ENCODE data around the gene VAMP1.
"Not testable (repeated sequence)": the region's sequence is repeated elsewhere in the genome, so short reads cannot be mapped to it uniquely, and the experiment has no call there.

The VAMP1 gene

DNA sequence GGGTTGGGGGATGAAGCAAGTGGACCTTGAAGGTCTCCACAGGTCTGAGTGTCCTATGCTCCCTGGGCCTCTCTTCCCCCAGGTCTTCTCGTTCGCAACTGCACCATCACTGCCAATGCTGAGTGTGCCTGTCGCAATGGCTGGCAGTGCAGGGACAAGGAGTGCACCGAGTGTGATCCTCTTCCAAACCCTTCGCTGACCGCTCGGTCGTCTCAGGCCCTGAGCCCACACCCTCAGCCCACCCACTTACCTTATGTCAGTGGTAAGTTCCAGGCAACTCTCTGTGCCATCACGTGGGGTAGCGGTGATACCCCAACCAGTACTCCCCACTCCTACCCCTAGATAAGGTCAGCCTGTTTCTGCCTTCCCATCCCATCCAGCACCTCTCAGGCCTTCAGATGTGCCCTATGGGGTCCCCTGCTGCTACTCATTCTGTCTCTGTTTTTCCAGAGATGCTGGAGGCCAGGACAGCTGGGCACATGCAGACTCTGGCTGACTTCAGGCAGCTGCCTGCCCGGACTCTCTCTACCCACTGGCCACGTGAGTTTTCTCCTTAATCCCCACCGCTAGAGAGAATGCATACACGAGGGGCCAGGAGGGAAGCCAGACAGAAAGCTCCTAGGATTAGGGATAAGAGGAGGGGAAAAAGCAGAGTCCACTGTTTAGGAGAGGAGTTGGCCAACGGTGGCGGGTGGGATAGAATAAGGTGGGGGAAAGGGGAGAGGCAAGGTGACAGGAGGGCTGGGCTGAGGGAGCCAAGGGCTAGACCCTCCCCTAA is 20.2 kb downstream of the VAMP1 start:
- no peak for DNase-seq

GRCh38 chr12:6444704-6445688 is 25.5 kb downstream of the VAMP1 start, which contains the start of gene CD27:
Gene CD27, plus strand, starts transcription at chr12:6444955. Its CDS starts 141 bp downstream, at chr12:6445096.
- no peak for DNase-seq

- no peak for DNase-seq
These were observed 26.4 kb downstream of the VAMP1 start for GRCh38 chr12:6444031-6444430.

DNA sequence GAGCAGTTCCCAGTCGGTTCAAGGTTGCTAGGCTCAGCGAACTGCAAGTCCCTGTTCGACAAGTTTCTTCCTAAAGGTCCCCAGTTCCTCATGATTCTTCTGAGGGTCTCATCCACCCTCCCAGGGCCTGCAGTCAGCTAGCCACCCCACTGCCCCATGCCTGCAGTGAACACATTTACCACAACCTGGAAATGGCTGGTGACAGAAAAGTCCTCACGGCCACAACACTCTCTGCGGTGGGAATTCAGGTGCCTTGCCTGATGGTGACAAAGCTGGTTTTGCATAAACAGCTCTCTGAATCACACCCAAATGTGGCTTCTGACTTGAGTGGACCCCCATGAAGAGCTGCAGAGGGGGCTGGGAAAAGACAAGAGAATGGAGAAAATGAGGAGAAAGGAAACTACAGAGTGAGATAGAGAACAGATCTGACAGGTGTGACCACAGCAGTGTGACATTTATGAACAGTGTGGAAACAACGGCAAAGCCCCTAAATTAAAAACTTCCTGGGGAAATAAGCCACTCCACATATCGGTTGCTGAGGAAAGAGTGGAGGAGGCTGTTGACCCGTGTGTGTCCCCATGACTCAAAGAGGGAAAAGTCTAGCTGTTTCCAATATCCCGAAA is 27.0 kb downstream of the VAMP1 start:
- DNase-seq = peak; percentile 36

DNA sequence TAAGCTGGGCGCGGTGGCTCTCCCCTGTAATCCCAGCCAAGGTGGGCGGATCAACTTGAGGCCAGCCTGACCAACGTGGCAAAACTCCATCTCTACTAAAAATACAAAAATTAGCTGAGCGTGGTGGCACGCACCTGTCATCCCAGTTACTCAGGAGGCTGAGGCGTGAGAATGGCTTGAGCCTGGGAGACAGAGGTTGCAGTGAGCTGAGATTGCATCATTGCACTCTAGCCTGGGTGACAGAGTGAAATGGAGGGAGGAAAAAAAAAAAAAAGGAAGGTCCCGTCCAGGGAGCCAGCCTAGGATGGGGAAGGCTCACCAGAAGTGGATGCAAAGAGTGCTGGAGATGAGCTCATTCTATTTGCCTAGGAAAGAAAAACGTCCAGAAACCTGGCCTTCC is 27.6 kb downstream of the VAMP1 start:
- no peak for DNase-seq

DNA sequence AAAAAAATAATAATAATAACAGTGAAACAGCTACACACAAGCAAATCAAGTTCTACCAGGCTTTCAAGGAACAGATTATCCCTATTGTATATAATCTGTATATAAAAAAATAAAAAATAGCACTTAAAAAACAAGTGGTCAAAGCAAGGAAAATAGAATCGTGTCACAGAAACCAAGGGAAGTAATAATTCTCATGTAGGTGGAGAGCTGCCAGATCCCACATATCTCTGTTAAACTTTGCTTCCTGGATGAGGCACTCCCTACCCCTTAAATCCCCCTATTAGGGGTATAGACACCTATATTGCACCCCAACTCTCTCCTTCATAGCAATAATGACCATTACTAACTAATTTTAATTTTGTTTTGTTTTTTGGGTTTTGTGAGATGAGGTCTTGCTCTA is 30.1 kb downstream of the VAMP1 start:
- DNase-seq = no peak

DNA sequence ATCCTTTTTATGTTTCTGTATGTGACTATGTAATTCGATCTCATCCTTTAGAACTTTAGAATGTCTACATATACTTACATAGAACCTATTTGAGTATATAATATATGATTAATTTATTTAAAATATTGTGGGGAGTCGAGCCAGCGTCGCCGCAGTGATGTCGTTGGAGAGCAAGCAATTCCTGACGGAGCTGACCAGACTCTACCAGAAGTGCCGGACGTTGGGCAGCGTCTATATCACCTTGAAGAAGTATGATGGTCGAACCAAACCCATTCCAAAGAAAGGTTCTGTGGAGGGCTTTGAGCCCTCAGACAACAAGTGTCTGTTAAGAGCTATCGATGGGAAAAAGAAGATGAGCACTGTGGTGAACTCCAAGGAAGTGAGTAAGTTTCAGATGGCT is 32.1 kb downstream of the VAMP1 start:
- DNase-seq = no peak

DNA sequence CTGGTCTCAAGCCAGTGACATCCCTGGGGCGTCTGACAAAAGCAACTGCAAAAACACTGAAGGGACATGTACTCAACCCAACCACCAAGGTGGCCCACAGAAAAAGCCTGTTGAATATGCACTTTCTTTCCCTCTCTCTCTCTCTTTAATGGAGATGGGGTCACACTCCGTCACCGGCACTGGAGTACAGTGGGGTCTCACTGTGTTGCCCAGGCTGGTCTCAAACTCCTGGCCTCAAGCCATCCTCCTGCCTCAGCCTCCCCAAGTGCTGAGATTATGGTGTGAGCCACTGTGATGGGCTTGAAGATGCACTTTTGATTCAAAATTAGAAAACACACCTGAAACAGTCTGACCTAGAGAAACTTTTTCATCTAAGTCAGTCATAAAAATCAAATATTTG is 32.9 kb downstream of the VAMP1 start:
- DNase-seq = no peak

- DNase-seq = no peak
These were observed 34.3 kb downstream of the VAMP1 start for GRCh38 chr12:6435961-6436715.

DNA sequence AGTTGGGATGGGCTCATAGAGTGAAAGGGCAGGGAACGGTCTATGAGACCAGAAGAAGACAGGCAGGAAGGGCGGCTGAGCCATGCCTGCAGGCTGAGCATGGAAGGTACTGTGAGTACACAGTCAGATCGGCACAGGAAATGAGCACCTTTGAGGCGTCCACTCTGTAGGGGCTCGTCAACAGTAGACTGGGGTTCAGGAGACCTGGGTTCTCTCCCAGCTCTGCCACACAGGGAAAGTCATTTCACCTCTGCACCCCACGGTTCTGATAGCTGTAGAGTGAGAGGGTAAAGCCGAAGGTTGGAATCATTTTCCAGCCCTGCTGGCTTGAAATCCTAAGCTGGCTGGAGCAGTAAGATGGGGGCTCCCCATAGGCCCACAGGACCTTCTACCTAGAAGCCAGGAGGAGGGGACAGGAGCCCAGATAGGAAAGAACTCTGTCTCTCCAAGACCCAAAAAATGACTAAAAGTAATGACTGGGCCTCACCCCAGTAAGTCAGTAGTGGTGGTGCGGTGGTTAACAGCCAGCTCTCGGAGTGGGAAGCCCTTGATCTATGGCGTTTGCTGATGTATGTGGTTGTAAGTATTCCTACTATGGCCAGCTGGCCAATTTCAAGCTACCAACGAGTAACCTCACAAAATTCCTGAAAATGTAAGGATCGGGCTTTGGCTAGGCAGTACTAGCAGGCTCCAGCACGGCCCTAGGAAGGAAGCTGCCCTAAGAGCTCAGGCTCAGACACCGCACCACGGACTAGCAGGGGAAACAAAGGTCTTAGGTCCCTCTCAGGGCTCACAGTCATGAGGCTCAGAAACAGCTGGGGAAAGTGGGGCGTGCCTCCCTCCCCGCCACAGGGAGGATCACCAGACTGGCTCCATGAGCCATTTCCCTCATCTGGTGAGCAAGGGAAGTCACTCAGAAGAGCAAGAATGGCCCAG is 36.0 kb downstream of the VAMP1 start:
- DNase-seq = no peak

GRCh38 chr12:6432991-6433390 is 37.5 kb downstream of the VAMP1 start:
- DNase-seq = no peak

GRCh38 chr12:6430124-6430989 is 40.1 kb downstream of the VAMP1 start:
- peak; percentile 52 for DNase-seq

- no peak for DNase-seq
These were observed 42.2 kb downstream of the VAMP1 start for GRCh38 chr12:6428326-6428725.

DNA sequence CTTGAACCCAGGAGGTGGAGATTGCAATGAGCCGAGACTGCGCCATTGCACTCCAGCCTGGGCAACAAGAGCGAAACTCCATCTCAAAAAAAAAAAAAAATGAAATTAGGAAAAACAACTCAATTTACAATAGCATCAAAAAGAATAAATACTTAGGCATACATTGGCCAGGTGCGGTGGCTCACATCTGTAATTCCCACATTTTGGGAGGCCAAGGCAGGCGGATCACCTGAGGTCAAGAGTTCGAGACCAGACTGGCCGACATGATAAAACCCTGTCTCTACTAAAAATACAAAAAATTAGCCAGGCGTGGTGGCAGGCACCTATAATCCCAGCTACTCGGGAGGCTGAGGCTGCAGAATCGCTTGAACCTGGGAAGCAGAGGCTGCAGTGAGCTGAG is 42.7 kb downstream of the VAMP1 start:
- DNase-seq = not testable (repeated sequence)

DNA sequence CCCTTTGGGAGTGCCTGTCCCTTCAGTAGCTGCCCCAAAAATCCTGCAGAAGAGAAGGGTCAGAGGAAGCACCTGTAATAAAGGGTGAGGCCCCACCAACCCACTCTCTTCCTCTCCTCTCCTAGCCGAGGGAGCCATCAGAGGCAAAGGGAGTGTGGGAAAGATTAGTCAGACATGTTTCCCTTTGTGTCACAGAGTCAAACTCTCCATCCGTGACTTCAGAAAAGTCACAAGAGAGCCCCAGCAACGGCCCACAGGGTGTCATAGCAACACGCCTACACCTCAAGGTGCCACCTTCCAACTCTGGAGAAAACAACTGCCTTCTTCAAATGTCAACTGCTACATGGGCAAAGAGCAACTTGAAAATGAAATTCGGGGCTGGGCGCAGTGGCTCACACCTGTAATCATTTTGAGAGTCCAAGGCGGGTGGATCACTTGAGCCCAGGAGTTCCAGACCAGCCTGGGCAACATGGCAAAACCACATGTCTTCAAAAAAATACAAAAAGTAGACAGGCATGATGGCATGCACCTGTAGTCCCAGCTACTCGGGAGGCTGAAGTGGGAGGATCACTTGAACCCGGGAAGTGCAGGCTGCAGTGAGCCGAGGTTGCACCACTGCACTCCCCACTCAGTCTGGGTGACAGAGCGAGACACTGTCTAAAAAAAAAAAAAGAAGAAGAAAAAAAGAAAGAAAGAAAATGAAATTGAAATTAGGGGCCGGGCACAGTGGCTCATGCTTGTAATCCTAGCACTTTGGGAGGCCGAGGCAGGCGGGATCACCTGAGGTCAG is 43.4 kb downstream of the VAMP1 start:
- DNase-seq = peak; percentile 93

GRCh38 chr12:6425590-6426531 is 44.6 kb downstream of the VAMP1 start:
- no peak for DNase-seq

GRCh38 chr12:6424866-6425265 is 45.6 kb downstream of the VAMP1 start:
- no peak for DNase-seq

DNA sequence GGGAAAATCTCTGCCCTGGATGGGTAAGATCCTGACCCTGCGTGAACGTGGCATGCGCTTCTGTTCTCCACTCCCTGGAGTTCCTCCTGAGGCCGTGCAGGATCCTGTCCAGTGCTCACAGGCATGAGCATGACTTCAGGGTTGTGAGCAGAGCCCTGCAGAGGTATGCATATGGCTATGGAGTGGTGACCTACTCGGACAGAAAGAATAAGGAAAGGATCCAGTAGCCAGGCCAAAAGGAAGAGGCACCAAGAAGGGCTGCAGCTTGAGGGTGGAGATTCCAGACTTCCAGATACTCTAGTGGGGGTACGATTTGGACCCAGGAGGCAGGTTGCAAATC is 46.5 kb downstream of the VAMP1 start:
- no peak for DNase-seq
